Activated CD4-positive, CD25-positive, alpha-beta regulatory T cell treated with anti-CD3 and anti-CD28 coated beads, Interleukin-2, amount 50 U/mL, for 72 hours (primary cell): ENCODE results near the gene NLRX1.
"Not testable (repeated sequence)": the region's sequence is repeated elsewhere in the genome, so short reads cannot be mapped to it uniquely, and the experiment has no call there.

Source experiments
- DNase-seq: peaks from one replicate; pipeline ENCODE4 v3.0.0; 2021

The NLRX1 gene

GRCh38 chr11:119168471-119169281 lies at the start of gene NLRX1:
Gene NLRX1, plus strand, starts transcription at chr11:119168725. Its CDS starts 2,679 bp downstream, at chr11:119171404.
- peak; percentile 86 for DNase-seq

GRCh38 chr11:119118946-119119345 lies 49.6 kb upstream of the NLRX1 start:
- DNase-seq, result no peak

- DNase-seq, result no peak
These were observed 47.9 kb upstream of the NLRX1 start for GRCh38 chr11:119120639-119121007.

GRCh38 chr11:119121008-119121810 lies 47.3 kb upstream of the NLRX1 start, which contains the start of gene HINFP:
Gene HINFP, plus strand, starts transcription at chr11:119121580. Its CDS starts 5,365 bp downstream, at chr11:119126945.
- peak; percentile 99 for DNase-seq

- no peak for DNase-seq
These were observed 46.8 kb upstream of the NLRX1 start for GRCh38 chr11:119121811-119122124.

- no peak for DNase-seq
These were observed 42.7 kb upstream of the NLRX1 start for GRCh38 chr11:119125821-119126220.

- DNase-seq, result no peak
These were observed 41.8 kb upstream of the NLRX1 start for GRCh38 chr11:119126675-119127268.

- no peak for DNase-seq
These were observed 37.9 kb upstream of the NLRX1 start for GRCh38 chr11:119130662-119131061.

- DNase-seq, result no peak
These were observed 34.0 kb upstream of the NLRX1 start for GRCh38 chr11:119134389-119134978.

GRCh38 chr11:119139276-119139675 lies 29.2 kb upstream of the NLRX1 start:
- DNase-seq, result not testable (repeated sequence)

GRCh38 chr11:119144825-119145486 lies 23.6 kb upstream of the NLRX1 start:
- no peak for DNase-seq

GRCh38 chr11:119145551-119145950 lies 23.0 kb upstream of the NLRX1 start:
- no peak for DNase-seq

GRCh38 chr11:119147604-119148333 lies 20.8 kb upstream of the NLRX1 start:
- no peak for DNase-seq

GRCh38 chr11:119148720-119149017 lies 19.9 kb upstream of the NLRX1 start:
- no peak for DNase-seq

- no peak for DNase-seq
These were observed 19.3 kb upstream of the NLRX1 start, which contains the start of gene ABCG4 for GRCh38 chr11:119149018-119149785. Gene ABCG4, plus strand, starts transcription at chr11:119149052. Its CDS starts 914 bp downstream, at chr11:119149966.

- no peak for DNase-seq
These were observed 18.7 kb upstream of the NLRX1 start for GRCh38 chr11:119149786-119150275.

- DNase-seq, result no peak
These were observed 16.5 kb upstream of the NLRX1 start for GRCh38 chr11:119152043-119152442.

GRCh38 chr11:119152604-119153003 lies 15.9 kb upstream of the NLRX1 start:
- no peak for DNase-seq

GRCh38 chr11:119153049-119153818 lies 15.3 kb upstream of the NLRX1 start:
- DNase-seq, result no peak

GRCh38 chr11:119154178-119154577 lies 14.3 kb upstream of the NLRX1 start:
- DNase-seq, result no peak
